Thyroid gland (tissue), 4 donors: ENCODE results near the gene COA5.

Experiments
- POLR2A ChIP-seq, 2 donors: fragments of 450-650 bp; IDR thresholded peaks; one replicate each; pipeline ENCODE4 v1.6.1; 2017; ENCODE audit warnings: antibody characterized with exemption in 2 of 2, mild to moderate bottlenecking in 2 of 2, moderate library complexity in 1 of 2
- TF ChIP-seq, protein P1 (sequence below), 6 experiments: fragments of 200-600 bp in 3 of 6; fragments of 450-650 bp in 3 of 6; sonication (generic) in 3 of 6; IDR thresholded peaks; one replicate each; pipeline ENCODE4 v1.5.1; 2016 to 2019; ENCODE audit warnings: antibody characterized with exemption in 6 of 6, mild to moderate bottlenecking in 2 of 6, inconsistent platforms in 1 of 6, moderate library complexity in 1 of 6

DNA sequence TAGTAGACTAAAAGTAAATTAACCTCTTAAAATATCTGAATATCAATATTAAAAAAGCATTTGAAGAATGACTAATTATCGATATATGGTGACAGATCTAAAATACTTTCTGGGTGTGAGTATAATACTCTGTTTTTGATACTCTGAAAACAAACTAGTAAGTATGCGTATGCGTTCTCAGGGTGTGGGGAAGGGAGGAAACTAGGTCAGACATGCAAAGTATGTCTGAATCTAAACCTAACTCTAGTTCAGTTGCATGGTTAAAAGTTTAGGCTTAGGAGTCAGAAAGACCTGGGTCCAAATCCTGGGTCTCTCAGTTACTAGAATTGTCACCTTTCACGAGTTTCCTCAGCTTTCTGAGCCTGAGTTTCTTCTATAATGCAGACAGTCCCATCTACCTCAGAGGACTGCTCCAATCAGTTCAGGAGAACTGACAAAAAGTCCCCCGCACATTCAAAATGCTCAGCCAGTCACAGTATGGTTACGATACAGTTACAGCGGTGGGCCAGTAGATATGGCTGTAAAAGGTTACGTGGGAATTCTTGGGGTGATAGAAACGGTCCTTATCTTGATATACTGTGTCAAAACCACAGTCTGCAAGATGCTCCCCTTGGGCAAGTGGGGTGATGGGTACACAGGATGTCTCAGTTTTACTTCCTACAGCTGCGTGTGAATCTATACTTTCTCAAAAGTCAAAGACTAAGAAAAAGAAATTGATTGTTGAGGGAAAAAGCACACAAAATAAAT, 29.3 kb upstream of the COA5 start:
- TF ChIP-seq, protein P1, sequence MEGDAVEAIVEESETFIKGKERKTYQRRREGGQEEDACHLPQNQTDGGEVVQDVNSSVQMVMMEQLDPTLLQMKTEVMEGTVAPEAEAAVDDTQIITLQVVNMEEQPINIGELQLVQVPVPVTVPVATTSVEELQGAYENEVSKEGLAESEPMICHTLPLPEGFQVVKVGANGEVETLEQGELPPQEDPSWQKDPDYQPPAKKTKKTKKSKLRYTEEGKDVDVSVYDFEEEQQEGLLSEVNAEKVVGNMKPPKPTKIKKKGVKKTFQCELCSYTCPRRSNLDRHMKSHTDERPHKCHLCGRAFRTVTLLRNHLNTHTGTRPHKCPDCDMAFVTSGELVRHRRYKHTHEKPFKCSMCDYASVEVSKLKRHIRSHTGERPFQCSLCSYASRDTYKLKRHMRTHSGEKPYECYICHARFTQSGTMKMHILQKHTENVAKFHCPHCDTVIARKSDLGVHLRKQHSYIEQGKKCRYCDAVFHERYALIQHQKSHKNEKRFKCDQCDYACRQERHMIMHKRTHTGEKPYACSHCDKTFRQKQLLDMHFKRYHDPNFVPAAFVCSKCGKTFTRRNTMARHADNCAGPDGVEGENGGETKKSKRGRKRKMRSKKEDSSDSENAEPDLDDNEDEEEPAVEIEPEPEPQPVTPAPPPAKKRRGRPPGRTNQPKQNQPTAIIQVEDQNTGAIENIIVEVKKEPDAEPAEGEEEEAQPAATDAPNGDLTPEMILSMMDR (IDR thresholded peaks at IDR 0.05) = no peak
- TF ChIP-seq POLR2A (IDR thresholded peaks at IDR 0.05) = no peak
